ENCODE data around the gene RASAL2.

- TF ChIP-seq CTCF (conservative IDR thresholded peaks at IDR 0.05 in 1 of 2, IDR thresholded peaks at IDR 0.05 in 1 of 2; ENCODE audit: low read depth in 1 of 2, low read length in 2 of 2): no peak
- no peak for TF ChIP-seq EZH2 (IDR thresholded peaks at IDR 0.05; ENCODE audit: low read length, missing control alignments)
These were observed 397.1 kb downstream of the RASAL2 start for GRCh38 chr1:178490967-178491366.
